ENCODE data around the gene LOXHD1.

Gene LOXHD1

DNA sequence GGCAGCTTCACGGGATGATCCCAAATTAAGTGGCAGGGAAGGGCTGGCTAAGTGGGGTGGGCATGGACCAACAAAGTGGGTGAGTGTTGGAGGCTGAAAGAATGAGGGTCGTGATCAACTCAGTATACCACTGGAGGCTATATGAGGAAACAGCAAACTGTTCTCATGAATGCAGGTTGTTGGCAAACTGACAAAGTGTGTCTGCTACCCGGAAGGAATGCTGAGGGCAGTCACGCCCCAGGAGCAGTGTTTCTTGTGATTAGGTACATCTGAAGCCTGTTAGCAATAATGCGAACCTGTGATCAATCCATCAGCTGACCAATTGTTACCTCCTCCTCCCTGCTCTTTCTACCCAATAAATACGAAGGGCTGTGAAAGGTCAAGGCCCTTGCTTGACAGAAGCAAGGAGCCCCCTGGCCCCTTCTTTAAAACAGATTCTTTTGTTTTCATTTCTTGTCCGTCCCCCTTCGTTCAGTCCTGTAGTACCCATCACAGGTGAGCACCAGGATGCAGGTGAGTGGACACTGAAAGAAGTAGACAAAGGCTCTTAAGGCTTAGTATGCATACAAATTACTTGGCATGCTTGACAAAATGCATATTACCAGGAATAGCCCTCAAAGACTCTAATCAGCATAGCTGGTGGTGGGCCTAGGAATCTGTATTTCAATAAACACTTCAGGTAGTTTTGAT lies 67.9 kb downstream of the LOXHD1 start:
- TF ChIP-seq, protein P1, sequence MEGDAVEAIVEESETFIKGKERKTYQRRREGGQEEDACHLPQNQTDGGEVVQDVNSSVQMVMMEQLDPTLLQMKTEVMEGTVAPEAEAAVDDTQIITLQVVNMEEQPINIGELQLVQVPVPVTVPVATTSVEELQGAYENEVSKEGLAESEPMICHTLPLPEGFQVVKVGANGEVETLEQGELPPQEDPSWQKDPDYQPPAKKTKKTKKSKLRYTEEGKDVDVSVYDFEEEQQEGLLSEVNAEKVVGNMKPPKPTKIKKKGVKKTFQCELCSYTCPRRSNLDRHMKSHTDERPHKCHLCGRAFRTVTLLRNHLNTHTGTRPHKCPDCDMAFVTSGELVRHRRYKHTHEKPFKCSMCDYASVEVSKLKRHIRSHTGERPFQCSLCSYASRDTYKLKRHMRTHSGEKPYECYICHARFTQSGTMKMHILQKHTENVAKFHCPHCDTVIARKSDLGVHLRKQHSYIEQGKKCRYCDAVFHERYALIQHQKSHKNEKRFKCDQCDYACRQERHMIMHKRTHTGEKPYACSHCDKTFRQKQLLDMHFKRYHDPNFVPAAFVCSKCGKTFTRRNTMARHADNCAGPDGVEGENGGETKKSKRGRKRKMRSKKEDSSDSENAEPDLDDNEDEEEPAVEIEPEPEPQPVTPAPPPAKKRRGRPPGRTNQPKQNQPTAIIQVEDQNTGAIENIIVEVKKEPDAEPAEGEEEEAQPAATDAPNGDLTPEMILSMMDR (IDR thresholded peaks at IDR 0.05; ENCODE audit: control insufficient read depth, insufficient read depth, low read depth, low read length, missing control alignments) = no peak
- no peak overlapping the region for H3K4me3 ChIP-seq (ENCODE audit: control insufficient read depth, low read depth, low read length)
- no peak for DNase-seq (ENCODE audit: low read depth)

DNA sequence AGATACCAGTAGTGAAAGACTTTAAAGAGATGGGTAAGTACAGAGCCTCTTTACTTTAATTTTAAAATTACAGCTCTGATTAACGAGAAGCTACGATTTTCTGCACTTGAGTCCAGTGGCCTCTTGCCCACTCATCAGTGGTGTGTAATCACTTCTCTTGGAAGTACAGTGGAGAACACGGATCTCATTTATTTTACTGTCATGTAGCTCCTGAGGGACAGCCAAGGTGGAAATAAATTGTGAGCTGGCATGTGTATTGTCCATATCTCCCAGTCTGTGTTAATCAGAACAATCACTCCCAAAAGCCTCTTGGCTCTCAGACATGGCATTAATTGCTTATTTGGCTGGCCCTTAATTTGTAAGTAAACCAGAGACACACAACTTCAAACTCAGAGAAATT lies 69.4 kb downstream of the LOXHD1 start:
- H3K4me3 ChIP-seq (ENCODE audit: control insufficient read depth, low read depth, low read length) = no peak overlapping the region
- TF ChIP-seq, protein P1 (IDR thresholded peaks at IDR 0.05; ENCODE audit: control insufficient read depth, insufficient read depth, low read depth, low read length, missing control alignments) = no peak
- DNase-seq (ENCODE audit: low read depth) = no peak

DNA sequence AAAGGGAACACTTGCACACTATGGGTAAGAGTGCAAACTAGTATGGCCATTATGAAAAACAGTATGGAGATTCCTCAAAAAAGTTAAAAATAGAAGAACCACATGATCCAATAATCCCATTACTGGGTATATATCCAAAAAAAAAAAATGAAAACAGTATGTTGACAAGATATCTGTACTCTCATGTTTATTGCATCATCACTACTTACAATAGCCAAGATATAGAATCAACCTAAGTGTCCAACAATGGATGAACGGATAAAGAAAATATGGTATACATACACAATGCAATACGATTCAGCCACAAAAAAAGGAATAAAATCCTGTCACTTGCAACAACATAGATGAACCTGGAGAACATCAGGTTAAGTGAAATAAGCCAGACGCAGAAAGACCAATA lies 73.3 kb downstream of the LOXHD1 start:
- TF ChIP-seq, protein P1 (IDR thresholded peaks at IDR 0.05; ENCODE audit: control insufficient read depth, insufficient read depth, low read depth, low read length, missing control alignments) = no peak
- H3K4me3 ChIP-seq (ENCODE audit: control insufficient read depth, low read depth, low read length) = no peak overlapping the region
- DNase-seq (ENCODE audit: low read depth) = no peak

DNA sequence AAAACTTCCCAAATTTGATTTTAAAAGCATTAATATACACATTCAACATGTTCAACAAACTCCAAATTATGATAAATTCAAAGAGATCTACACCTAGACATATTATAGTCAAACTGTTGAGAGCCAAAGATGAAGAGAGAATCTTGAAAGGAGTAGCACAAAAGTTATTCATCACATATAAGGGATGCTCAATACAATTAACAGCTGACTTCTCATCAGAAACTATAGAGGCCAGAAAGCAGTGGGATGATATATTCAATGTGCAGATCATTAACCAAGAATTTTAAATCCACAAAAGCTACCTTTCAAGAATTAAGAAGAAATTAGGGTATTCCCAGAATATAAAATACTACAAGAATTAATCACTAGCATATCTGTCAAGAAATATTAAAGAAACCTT lies 75.4 kb downstream of the LOXHD1 start:
- no peak for DNase-seq (ENCODE audit: low read depth)
- H3K4me3 ChIP-seq (ENCODE audit: control insufficient read depth, low read depth, low read length) = no peak overlapping the region
- TF ChIP-seq, protein P1 (IDR thresholded peaks at IDR 0.05; ENCODE audit: control insufficient read depth, insufficient read depth, low read depth, low read length, missing control alignments) = no peak

DNA sequence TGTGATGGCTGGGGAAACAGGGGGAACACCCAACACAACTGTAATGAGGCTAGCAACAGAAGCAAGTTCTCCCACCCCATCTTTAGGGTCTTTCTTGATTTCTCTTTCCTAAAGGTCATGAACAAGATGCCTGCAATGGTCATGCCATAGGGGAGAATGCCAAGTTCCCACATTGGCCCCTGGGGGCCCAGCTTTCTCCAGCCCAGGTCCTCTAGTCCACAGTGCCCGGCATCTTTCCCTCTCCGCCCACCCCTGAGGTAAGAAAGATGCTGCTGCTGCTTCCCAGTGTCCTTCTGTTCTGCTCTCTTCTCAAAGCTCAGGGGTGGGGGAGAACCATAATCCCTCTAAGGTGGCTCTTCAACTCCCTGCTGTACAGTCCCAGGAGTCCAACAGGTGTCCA lies 78.0 kb downstream of the LOXHD1 start:
- TF ChIP-seq, protein P1 (IDR thresholded peaks at IDR 0.05; ENCODE audit: control insufficient read depth, insufficient read depth, low read depth, low read length, missing control alignments) = no peak
- no peak for DNase-seq (ENCODE audit: low read depth)

DNA sequence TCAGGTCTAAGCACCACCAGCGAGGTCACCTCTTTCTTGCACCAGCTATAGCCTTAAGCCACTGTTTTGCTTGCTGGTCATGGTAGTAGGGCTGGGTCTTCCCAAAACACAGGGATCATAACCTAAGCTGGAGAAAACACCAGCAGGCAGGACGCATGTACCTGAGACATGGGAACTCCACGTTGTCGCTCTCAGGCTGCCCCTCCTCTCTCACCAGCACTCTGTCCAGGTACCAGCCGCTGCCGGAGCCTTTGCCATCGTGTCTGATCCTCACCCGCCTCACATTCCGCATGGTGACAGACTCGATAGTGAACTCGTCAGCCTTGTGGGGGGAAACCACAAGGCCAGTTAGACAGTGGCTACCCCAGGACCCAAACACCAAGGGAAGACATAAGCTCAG lies 79.5 kb downstream of the LOXHD1 start:
- DNase-seq (ENCODE audit: low read depth) = no peak
- no peak overlapping the region for H3K4me3 ChIP-seq (ENCODE audit: control insufficient read depth, low read depth, low read length)

More for the DNA sequence above, 78.0 kb downstream of the LOXHD1 start:
- no peak overlapping the region for H3K4me3 ChIP-seq (ENCODE audit: control insufficient read depth, low read depth, low read length)

More for the DNA sequence above, 79.5 kb downstream of the LOXHD1 start:
- TF ChIP-seq, protein P1 (IDR thresholded peaks at IDR 0.05; ENCODE audit: control insufficient read depth, insufficient read depth, low read depth, low read length, missing control alignments) = no peak
